Upper lobe of left lung (tissue), 6 donors: ENCODE results near the gene ZNF385D. TPM values are rescaled to one million over a fixed set of nuclear protein-coding genes. Genes with fewer than 3 reads are reported as not detected.

Experiments
- ATAC-seq, 2 donors: fragments of 200-7000 bp; cut with Tn5 transposase; one replicate each; pipeline ENCODE4 v1.9.1; 2022; ENCODE audit warnings: mild to moderate bottlenecking in 2 of 2, moderate library complexity in 2 of 2; ENCODE audit not compliant: low FRiP score in 2 of 2
- DNase-seq, 2 donors: peaks; one replicate each; pipeline ENCODE4 v3.0.0-alpha.2; 2019 to 2020
- H3K27ac ChIP-seq, 4 donors: fragments of 200-600 bp; sonication (generic); one replicate each; pipeline ENCODE4 v1.5.1; 2016 to 2019
- H3K27me3 ChIP-seq, 4 donors: fragments of 200-600 bp; sonication (generic); one replicate each; pipeline ENCODE4 v1.5.1; 2017 to 2019
- H3K36me3 ChIP-seq, 4 donors: fragments of 200-600 bp; sonication (generic); one replicate each; pipeline ENCODE4 v1.5.1; 2016 to 2019
- H3K4me1 ChIP-seq, 4 donors: fragments of 200-600 bp; sonication (generic); one replicate each; pipeline ENCODE4 v1.5.1; 2018 to 2019
- H3K4me3 ChIP-seq, 4 donors: fragments of 200-600 bp; sonication (generic); one replicate each; pipeline ENCODE4 v1.5.1; 2017 to 2019; ENCODE audit warnings: mild to moderate bottlenecking in 2 of 4, moderate library complexity in 1 of 4
- H3K9me3 ChIP-seq, 4 donors: fragments of 200-600 bp; sonication (generic); one replicate each; pipeline ENCODE4 v1.5.1; 2018 to 2019
- EP300 ChIP-seq, 4 donors: sonication (generic); formaldehyde crosslinking; IDR thresholded peaks; one replicate each; pipeline ENCODE4 v1.5.1; 2017; ENCODE audit warnings: antibody characterized with exemption in 4 of 4, control low read depth in 2 of 4
- POLR2A ChIP-seq, 4 donors: fragments of 450-650 bp; IDR thresholded peaks; one replicate each; pipeline ENCODE4 v1.5.1; 2016 to 2017; ENCODE audit warnings: antibody characterized with exemption in 4 of 4, mild to moderate bottlenecking in 2 of 4
- POLR2AphosphoS5 ChIP-seq, 2 donors: sonication (generic); formaldehyde crosslinking; IDR thresholded peaks; one replicate each; pipeline ENCODE4 v1.5.1; 2017; ENCODE audit warnings: antibody characterized with exemption in 2 of 2
- WGBS, 2 donors: methylation state at CpG; one replicate each; pipeline ENCODE4 v1.1.5; 2017 to 2018; 5-methylcytosine and 5-hydroxymethylcytosine counted together
- total RNA-seq, 6 donors: library from RNA; depleted of rRNA in 4 of 6; stranded (reverse); fragments of >200 nt in 4 of 6; gene quantifications; one replicate each; pipeline versions ENCODE4 v1.1.0 to v1.2.1, GENCODE V29; 2016 to 2021
- TF ChIP-seq, protein P1 (sequence below), 6 experiments: fragments of 450-650 bp in 4 of 6; fragments of 200-600 bp in 2 of 6; sonication (generic) in 2 of 6; IDR thresholded peaks; one replicate each; pipeline ENCODE4 v1.5.1; 2016 to 2019; ENCODE audit warnings: antibody characterized with exemption in 6 of 6
- donor health status: DM: no; HTN: no; CAD: no; lungs with moderate emphysema.
- donor health status: DM: no; HTN: yes; CAD: no; lungs with severe emphysema.

Gene ZNF385D
- total RNA-seq, 6 donors from 2014 or later, result 0.20 to 9.2 (median 0.76) TPM; not detected in 1

GRCh38 chr3:21414506-21414905 lies 336.5 kb downstream of the ZNF385D start:
- no peak overlapping the region for H3K27ac ChIP-seq
- H3K36me3 ChIP-seq, result no peaks in the 10 kb centered on the region
- DNase-seq (no peak), ATAC-seq (no peak)
- H3K27me3 ChIP-seq, result no peaks in the 10 kb centered on the region
- TF ChIP-seq, protein P1, sequence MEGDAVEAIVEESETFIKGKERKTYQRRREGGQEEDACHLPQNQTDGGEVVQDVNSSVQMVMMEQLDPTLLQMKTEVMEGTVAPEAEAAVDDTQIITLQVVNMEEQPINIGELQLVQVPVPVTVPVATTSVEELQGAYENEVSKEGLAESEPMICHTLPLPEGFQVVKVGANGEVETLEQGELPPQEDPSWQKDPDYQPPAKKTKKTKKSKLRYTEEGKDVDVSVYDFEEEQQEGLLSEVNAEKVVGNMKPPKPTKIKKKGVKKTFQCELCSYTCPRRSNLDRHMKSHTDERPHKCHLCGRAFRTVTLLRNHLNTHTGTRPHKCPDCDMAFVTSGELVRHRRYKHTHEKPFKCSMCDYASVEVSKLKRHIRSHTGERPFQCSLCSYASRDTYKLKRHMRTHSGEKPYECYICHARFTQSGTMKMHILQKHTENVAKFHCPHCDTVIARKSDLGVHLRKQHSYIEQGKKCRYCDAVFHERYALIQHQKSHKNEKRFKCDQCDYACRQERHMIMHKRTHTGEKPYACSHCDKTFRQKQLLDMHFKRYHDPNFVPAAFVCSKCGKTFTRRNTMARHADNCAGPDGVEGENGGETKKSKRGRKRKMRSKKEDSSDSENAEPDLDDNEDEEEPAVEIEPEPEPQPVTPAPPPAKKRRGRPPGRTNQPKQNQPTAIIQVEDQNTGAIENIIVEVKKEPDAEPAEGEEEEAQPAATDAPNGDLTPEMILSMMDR (IDR thresholded peaks at IDR 0.05), result no peak
- TF ChIP-seq EP300 (IDR thresholded peaks at IDR 0.05) (no peak), POLR2AphosphoS5 (IDR thresholded peaks at IDR 0.05) (no peak), POLR2A (IDR thresholded peaks at IDR 0.05) (no peak)
- H3K4me3 ChIP-seq, result no peak overlapping the region
- H3K9me3 ChIP-seq, result no peaks in the 10 kb centered on the region
- WGBS, 2 donors, result 69 to 73% methylated on average over 4 of the region's 4 CpGs
- no peaks in the 10 kb centered on the region for H3K4me1 ChIP-seq

DNA sequence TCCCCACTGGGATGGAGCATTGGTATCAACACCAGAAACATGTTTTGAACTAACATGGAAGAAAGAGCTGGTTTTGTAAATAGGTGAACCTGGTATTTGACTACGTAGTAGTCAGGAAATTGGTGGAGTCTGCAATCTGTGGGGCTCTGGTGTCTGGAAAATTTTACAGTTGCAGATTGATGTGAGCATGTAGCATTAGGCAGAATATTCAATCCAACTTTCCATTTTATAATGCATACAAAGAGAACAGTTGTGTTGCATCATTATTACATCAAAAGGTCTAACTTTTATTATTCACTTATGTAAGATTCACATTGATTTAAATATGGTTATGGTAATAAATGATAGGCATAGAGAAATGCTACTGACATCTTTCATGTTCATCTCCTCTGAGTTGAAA lies 340.0 kb downstream of the ZNF385D start:
- peaks cover 0 to 2% (median 0%) of the 10 kb centered on the region in 4 donors for H3K9me3 ChIP-seq
- DNase-seq, result no peak
- H3K36me3 ChIP-seq, result no peaks in the 10 kb centered on the region
- 72 to 73% methylated on average over 1 of the region's 1 CpG for WGBS, 2 donors
- no peaks in the 10 kb centered on the region for H3K4me1 ChIP-seq
- H3K27me3 ChIP-seq, result no peaks in the 10 kb centered on the region
- no peak for TF ChIP-seq EP300 (IDR thresholded peaks at IDR 0.05)
- TF ChIP-seq POLR2A (IDR thresholded peaks at IDR 0.05), result no peak
- TF ChIP-seq, protein P1 (IDR thresholded peaks at IDR 0.05), result no peak
- TF ChIP-seq POLR2AphosphoS5 (IDR thresholded peaks at IDR 0.05), result no peak
- H3K4me3 ChIP-seq, result no peak overlapping the region
- ATAC-seq, result no peak
- H3K27ac ChIP-seq, result no peak overlapping the region

- Histone ChIP-seq H3K27ac (no peak overlapping the region), H3K4me3 (no peak overlapping the region), H3K4me1 (no peaks in the 10 kb centered on the region), H3K27me3 (no peaks in the 10 kb centered on the region), H3K36me3 (no peaks in the 10 kb centered on the region), H3K9me3 (peaks cover 0 to 8% (median 1%) of the 10 kb centered on the region in 4 donors)
- no peak for DNase-seq
- ATAC-seq, result no peak
- 51 to 56% methylated on average over 2 of the region's 2 CpGs for WGBS, 2 donors
- TF ChIP-seq, protein P1 (IDR thresholded peaks at IDR 0.05), result no peak
- TF ChIP-seq POLR2AphosphoS5 (IDR thresholded peaks at IDR 0.05), result no peak
- no peak for TF ChIP-seq POLR2A (IDR thresholded peaks at IDR 0.05)
- TF ChIP-seq EP300 (IDR thresholded peaks at IDR 0.05), result no peak
These were observed 341.6 kb downstream of the ZNF385D start for GRCh38 chr3:21409401-21409800.

GRCh38 chr3:21407743-21408142 lies 343.3 kb downstream of the ZNF385D start:
- no peaks in the 10 kb centered on the region for H3K4me1 ChIP-seq
- 51 to 81% methylated on average over 1 of the region's 1 CpG for WGBS, 2 donors
- H3K9me3 ChIP-seq, result peaks cover 0 to 8% (median 1%) of the 10 kb centered on the region in 4 donors
- H3K36me3 ChIP-seq, result no peaks in the 10 kb centered on the region
- no peak overlapping the region for H3K27ac ChIP-seq
- no peak overlapping the region for H3K4me3 ChIP-seq
- ATAC-seq, result no peak
- TF ChIP-seq, protein P1 (IDR thresholded peaks at IDR 0.05), result no peak
- TF ChIP-seq POLR2AphosphoS5 (IDR thresholded peaks at IDR 0.05) (no peak), EP300 (IDR thresholded peaks at IDR 0.05) (no peak), POLR2A (IDR thresholded peaks at IDR 0.05) (no peak)
- no peak for DNase-seq
- no peaks in the 10 kb centered on the region for H3K27me3 ChIP-seq
